HG03457 (cell line): ENCODE results near the gene PRRT1.
"Not testable (repeated sequence)": the region's sequence is repeated elsewhere in the genome, so short reads cannot be mapped to it uniquely, and the experiment has no call there.

ENCODE experiments used
- ATAC-seq: cut with Tn5 transposase; IDR thresholded peaks from one replicate; pipeline ENCODE4 v1.9.1; 2021; ENCODE audit warnings: moderate number of reproducible peaks; ENCODE audit not compliant: unreplicated experiment

The PRRT1 gene

DNA sequence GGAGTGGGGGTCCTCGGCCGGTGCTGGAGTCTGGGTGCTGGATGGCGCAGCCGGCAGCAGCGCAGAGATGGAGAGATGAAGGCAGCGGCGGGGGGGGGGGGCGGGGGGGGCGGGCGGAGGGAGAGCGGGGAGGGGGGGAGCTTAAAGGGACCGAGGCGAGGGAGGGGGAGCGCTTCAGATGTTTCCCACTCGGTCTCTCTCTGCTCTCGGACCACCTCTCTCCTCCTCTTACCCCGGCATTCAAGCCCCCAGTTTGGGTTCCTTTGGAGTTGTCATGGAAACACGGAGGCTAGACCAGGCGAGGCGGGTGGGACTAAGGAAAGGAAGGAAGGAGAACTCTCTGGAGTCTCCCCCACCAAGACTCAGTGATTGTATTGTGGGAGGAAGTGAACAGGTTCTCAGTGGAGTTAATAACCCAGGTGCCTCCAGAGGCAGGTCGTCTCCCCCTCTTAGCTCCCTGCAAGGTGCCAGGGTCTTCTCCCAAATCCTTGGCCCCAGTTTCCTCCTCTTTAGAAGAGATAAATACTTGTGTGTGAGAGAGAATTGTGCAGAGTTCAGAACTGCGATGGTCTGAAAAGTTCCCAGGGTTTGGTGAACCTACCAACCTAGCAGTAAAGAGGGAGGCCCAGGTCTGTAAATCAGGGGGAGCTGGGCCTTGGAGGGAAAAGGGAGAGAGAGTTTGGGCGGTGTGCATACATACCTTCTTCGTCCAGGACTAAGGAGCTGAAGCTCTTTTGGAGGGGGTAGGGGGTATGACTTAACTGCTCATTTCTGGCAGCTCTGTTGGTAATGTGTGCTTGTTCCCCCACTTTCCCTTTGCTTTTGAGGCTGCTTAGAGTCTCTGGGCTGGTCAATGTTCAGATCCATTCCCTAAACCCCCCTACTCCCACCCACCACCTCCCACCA lies at the start of gene PRRT1:
PRRT1 (minus strand) TSS at position 77 of the 906 bp plus-strand sequence. CDS start 112 bp downstream, outside the sequence.
- ATAC-seq: no peak

DNA sequence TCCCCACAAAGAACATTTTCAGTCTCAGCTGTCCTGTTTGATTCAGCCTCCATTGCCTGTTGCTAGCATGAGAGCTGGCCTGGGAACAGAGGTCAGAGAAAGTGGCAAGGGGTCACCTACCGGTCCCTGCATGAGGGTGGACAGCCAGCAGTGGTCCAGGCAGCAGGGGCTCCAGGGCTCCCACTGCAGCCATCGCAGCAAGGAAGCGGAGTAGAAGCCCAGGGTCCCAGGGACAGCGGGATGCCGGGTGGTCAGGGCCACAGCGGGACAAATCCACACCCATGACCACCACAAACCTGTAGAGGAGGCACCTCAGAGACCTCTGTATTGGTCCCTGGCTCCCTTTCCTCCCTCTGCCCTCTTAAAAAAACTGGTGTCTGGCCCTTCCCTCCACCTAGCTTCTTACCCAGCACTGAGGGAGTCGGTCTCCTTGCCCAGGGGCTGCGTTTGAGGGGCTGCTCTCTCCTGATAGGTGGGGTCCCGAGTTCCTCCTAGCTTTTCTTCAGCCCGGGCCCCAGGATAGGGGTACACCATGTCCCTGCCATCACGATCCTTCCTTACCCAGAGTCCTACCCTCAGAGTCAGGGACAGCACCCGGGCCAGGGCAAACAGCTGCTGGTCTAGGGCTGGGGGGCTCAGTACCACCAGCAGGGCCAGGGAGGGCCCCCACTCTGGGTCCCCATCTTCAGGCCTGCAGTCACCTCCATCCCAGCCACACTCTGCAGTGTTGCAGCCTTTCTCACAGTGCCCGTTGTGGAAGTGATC lies 49.2 kb upstream of the PRRT1 start:
- no peak for ATAC-seq

- no peak for ATAC-seq
These were observed 47.1 kb upstream of the PRRT1 start for GRCh38 chr6:32198866-32199265.

DNA sequence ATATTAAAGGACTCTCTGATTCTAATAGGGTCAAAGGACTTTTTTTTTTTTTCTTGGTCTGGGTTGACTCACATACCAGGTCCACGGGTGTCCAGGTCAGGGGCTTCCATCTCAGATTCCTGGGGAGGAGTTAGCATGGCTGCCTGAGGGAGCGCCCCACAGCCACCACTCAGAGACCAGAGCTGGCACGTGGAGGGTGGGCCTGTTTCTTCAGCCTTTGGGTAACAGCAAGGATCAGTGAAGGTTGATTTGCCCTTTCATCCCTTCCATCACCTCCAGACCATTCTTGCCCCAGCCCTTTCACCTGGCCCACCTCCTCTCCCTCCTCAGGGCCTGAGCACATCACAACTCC lies 46.6 kb upstream of the PRRT1 start:
- no peak for ATAC-seq

DNA sequence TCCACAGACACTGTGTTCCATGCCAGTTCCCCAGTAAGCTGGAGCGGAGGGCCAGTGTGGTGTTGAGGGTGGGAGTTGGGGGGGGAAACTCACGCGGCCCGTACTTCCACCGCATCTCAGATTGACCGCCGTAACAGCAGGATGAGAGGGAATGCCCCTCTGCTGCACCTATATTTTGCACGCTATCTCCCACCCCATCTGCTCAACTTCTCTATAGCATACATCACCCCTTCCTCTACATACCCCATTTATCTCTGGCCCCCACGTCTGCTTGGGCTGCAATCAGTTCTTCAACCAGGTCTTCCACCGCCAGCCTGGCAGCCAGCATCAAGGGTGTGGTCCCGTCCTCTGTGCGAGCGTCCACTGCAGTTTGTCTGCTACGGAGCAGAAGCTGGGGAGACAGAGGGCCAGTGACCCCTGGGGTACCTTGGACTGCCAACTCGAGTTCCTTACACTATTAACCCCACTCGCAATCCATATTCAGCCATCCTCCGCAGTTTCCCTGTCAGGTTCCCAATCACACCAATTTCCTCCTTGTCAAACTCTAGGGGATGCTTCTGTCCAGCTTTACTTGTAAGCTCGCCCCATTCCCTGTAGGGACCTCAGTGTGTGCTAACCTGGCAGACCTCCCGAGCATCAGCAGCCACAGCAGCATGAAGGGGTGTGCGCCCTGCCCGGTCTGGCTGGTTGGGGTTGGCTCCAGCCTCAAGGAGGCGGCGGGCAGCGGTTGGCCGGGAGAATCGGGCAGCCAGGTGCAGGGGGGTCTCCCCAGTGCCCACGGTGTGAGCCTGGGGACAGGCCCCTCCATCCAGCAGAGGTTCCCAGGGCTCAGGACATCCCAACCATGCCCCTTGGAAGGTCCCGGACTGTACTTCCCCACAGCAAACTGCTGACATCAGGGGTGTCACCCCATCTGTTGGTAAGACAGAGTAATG lies 45.2 kb upstream of the PRRT1 start:
- no peak for ATAC-seq

DNA sequence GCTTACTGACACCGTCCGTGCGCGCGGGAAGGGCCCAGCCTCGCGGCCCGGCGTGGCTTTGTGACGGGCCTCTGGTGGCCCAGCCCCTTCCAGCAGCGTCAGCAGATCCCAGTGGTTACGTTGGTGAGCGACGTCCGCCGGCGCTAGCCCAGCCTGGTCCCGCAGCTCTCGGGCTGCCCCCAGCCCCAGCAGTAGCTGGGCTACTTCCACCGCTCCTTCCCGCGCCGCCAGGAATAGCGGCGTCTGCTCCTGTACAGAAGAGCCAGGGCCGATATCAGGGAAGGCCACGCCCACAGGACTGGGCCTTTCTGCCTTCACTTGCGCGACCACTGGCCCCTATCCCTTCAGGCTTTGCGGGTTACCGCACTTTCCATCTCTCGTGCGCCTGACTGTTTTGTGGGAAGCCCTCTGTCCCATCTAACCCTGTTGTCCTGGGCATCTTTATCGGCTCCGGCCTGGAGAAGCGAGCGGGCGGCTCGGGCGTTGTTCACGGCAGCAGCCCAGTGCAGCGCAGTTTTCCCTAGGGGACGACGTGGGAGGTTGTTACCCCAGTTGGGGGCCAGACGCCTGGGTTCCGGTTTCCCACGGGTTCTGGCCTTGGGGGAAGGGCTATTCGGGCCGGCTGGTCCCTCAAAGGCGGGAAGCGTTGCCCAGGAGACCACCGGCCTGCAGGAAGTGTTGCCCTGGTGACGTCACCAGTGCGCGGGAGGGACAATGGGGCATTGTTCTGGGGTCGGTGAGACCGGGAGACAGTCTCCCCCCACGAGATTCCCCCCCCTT lies 44.4 kb upstream of the PRRT1 start:
- peak; percentile 72 for ATAC-seq

DNA sequence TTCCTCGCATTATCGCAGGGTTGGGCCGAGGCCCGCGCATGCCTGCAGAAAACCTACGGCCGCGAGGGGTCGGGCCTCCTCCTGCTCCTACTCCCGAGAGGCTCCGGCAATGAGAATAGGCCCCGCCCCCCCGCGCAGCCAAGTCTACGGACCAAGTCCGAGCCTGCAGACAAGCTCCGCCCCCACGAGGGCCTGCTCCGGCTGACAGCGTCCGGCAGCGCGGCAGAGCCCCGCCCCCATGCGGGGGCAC lies 43.8 kb upstream of the PRRT1 start:
- no peak for ATAC-seq

- ATAC-seq: peak; percentile 60
These were observed 43.3 kb upstream of the PRRT1 start for GRCh38 chr6:32194825-32195651.

- ATAC-seq: no peak
These were observed 42.6 kb upstream of the PRRT1 start for GRCh38 chr6:32194388-32194787.

GRCh38 chr6:32193096-32193495 lies 41.4 kb upstream of the PRRT1 start:
- not testable (repeated sequence) for ATAC-seq

DNA sequence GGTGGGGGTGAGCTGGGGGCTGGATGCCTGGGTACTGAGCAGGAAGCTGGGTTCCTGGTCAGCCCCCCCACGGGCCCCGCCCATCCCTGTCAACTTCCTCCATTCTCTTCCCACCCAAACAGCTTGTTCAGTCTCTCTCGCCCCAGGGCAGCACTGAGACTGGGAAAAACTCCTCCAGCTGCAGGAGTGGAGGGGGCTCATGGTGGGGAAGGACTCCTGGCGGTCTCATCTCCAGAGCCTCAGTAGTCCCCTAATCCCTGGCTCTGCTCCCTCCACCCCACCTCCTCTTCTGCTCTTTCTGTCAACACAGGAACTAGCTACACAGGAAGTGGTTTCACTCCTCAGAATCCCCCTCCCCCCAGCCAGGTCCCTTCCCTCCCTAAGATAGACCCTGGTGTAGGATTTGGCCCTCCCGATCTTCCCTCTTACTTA lies 40.9 kb upstream of the PRRT1 start, which contains the start of gene GPSM3:
GPSM3 (minus strand) TSS at position 36 of the 432 bp plus-strand sequence. CDS start 130 bp downstream, outside the sequence.
- ATAC-seq: no peak

DNA sequence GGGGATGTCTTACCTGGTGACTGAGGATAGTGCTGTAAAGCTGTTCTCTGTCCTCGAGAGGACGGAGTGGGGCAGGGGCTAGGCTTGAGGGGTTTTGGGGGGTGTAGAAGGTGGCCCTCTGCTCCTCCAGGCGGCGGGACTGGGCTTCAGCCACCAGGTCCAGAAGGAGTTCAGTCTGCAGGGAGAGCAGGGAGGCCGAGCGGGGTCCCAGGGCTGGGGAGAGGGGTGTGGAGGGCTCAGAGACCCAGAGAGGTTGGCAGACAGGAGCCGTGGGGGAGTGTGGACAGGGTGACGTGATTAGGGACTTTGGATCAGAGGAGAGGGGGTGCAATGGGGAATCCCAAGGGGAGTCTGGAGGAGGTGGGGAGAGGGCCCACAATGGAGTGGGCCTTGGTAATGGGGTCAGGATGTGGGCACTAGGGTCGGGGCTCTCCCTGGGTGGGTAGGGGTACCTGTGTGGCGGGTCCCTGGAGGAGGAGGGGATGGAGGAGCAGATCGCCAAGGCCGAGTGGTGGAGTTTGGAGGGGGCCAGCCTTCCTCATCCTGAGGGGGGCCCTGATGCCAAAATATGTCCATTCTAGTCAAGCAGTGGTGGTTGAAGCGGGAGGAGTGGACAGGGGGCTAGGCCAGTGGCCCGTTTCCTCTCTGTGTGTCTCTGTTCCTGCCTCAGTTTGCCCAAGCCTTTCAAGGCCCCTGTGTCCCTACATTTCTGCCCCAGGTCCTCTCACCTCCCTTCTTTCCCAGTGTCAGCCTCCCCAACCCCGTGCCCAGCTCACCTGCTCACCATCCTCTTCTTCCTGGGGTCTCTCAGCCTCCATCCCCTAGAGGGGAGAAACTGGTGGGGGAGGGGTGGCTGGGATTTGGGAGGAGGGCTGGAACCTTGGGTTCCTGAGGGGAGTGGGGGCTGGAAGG lies 40.2 kb upstream of the PRRT1 start:
- no peak for ATAC-seq

DNA sequence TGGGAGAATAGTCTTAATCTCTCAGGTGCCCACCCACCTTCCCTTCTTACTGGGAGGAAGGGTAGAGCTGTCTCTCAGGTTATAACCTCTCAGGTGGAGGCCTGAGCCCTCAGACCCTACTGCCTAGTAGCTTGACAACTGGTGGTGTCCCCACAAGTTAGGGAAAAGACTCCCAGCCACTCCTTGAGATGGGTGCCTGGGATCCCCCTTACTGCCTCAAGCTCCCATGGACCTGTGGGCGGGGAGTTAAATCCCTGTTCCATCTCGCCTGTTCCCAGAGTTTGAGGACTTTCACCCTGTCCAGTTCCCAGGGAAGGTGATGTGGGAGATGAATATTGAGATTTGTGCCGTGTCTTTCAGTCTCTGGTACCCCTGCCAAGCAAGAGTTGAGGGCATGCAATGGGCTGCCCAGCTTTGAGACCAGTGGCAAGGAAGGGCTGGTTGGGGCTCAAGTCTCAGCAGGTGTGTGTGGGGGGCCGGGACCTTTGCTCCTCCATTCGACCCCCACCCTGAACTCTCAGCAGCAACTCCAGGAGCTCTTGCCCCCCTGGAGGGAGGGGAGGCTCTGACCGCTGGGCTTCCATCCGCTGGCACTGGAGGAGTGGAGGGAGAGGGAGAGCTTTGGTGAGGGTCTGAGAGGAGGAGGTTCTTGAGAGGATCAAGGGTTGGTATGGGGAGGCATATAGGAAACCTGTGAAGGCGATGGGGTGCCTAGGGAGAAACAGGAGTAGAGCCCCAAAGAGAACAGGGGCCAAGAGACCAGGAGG lies 39.4 kb upstream of the PRRT1 start:
- ATAC-seq: no peak

GRCh38 chr6:32190054-32190851 lies 38.5 kb upstream of the PRRT1 start, which contains the start of gene PBX2:
PBX2 (minus strand) TSS chr6:32190202; CDS start chr6:32189915, 287 bp downstream.
- peak; percentile 34 for ATAC-seq

DNA sequence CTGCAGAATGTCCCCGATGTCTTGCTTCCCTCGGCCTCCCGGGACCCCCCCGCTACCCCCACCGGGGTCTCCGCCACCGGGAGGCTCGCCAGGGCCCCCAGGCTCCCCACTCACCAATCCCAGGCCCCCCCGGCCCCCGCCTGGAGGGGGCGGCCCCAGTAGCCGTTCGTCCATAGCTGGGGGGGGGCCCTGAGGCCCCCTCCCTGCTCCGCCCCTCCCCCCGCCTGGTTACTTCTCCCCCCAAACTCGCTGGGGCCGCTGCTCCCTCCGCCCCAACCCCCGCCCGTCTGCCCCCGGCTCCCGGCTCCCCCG lies 38.0 kb upstream of the PRRT1 start:
- ATAC-seq: no peak

GRCh38 chr6:32189069-32189741 lies 37.5 kb upstream of the PRRT1 start:
- ATAC-seq: no peak
